IPS-15b (cell line): ENCODE data around the gene FYN.

ENCODE experiments used
- H3K27me3 ChIP-seq: one replicate; pipeline ENCODE4 v1.6.1; 2013; ENCODE audit warnings: low read length; ENCODE audit not compliant: control insufficient read depth, insufficient read depth
- H3K36me3 ChIP-seq: one replicate; pipeline ENCODE4 v1.6.1; 2013; ENCODE audit warnings: low read length; ENCODE audit not compliant: control insufficient read depth, insufficient read depth
- H3K4me1 ChIP-seq: one replicate; pipeline ENCODE4 v1.6.1; 2013; ENCODE audit warnings: mild to moderate bottlenecking, low read length; ENCODE audit not compliant: control insufficient read depth, insufficient read depth
- H3K4me3 ChIP-seq: one replicate; pipeline ENCODE4 v1.5.1; 2013; ENCODE audit warnings: low read depth, low read length
- H3K9ac ChIP-seq: one replicate; pipeline ENCODE4 v1.6.1; 2013; ENCODE audit warnings: low read depth, mild to moderate bottlenecking, low read length
- H3K9me3 ChIP-seq: one replicate; pipeline ENCODE4 v1.6.1; 2013; ENCODE audit warnings: mild to moderate bottlenecking, low read length; ENCODE audit not compliant: control insufficient read depth, insufficient read depth

The FYN gene

GRCh38 chr6:111709615-111710398 is 163.4 kb downstream of the FYN start:
- Histone ChIP-seq H3K9me3 (no peaks in the 10 kb centered on the region), H3K27me3 (no peaks in the 10 kb centered on the region), H3K9ac (no peak overlapping the region), H3K4me3 (no peak overlapping the region), H3K36me3 (no peaks in the 10 kb centered on the region), H3K4me1 (peaks cover 3% of the 10 kb centered on the region)

DNA sequence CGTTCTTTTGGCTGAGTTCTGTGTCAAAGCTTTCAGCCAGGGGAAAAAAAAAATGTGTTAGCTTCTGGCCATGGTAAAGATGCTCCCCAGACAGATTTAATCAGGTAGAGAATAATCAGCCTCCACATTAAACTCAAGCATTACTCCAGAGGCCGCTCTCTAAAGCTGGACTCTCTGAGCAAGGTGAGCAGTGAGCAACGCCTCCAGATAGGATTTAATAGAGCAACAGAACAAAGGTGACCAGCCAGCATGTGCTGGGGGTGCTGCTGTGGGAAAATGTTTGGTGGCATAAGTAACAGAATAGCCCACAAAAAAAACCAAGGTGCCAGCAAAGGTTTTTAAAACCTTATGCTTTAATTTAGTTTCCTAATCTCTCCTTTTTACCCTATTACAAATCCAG is 164.1 kb downstream of the FYN start:
- Histone ChIP-seq H3K27me3 (no peaks in the 10 kb centered on the region), H3K36me3 (no peaks in the 10 kb centered on the region), H3K4me3 (no peak overlapping the region), H3K4me1 (peaks cover 3% of the 10 kb centered on the region), H3K9ac (no peak overlapping the region), H3K9me3 (no peaks in the 10 kb centered on the region)

DNA sequence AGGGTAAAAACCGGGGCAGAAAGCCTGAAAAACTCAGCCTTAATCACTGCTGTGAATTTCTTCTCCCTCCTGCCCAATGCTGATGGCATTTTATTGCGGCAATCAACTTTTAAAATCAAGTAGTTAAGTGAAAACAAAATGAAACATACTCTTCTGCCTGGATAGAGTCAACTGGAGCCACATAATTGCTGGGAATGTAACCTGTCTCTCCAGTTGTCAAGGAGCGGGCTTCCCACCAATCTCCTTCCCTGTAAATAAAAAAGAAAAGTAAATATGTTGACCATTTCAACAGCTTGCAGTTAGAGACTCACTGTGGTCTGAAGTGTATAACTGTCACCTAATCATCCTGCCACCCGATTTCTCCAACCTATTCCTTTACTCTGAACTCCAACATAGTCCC is 165.5 kb downstream of the FYN start:
- H3K36me3 ChIP-seq: no peaks in the 10 kb centered on the region
- H3K9me3 ChIP-seq: no peaks in the 10 kb centered on the region
- H3K9ac ChIP-seq: no peak overlapping the region
- no peak overlapping the region for H3K4me3 ChIP-seq
- peaks cover 3% of the 10 kb centered on the region for H3K4me1 ChIP-seq
- no peaks in the 10 kb centered on the region for H3K27me3 ChIP-seq

DNA sequence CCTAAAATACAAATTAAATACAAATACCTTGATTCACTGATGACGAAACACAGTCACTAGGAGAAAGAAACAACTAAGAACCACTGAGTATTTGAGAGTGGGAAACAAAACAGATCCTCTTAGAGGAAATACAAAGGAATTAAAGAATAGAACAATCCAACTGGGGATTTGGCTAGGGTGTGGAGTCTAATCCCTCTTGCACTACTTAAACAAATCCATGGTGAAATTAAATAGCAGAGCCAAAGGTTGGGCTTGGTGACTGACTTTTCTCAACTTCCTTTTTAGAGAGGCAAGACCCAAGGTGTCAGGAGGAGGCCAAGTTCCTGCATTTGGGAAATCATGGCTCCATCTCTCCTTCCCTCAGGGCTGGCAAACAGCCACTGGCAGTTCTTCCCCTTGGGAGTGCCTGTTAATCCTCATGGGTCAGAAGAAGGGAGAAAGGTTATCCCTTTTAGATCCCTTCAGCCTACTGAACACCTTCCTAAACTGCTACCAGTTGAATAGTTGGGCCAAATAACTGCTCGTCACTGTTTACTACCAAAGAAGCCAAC is 166.3 kb downstream of the FYN start:
- Histone ChIP-seq H3K27me3 (no peaks in the 10 kb centered on the region), H3K4me3 (no peak overlapping the region), H3K9ac (no peak overlapping the region), H3K9me3 (no peaks in the 10 kb centered on the region), H3K36me3 (no peaks in the 10 kb centered on the region), H3K4me1 (peaks cover 3% of the 10 kb centered on the region)

DNA sequence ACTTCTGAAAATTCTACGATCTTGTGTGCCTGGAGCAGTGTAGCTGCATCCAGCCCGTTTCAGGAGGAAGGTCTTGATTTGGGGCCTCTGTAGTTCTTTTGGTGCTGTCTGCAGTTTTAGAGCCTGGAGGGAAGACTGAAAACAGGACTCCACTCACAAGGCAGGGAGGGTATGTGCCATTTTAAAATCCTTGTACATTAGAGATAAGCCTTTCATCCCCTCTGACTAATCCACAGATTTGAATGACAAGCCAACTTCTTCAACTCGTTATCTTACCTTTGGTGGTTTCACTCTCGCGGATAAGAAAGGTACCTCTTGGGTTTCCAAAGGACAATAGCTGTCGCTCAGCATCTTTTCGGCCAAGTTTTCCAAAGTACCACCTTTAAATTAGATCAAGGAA is 169.5 kb downstream of the FYN start:
- Histone ChIP-seq H3K36me3 (no peaks in the 10 kb centered on the region), H3K27me3 (no peaks in the 10 kb centered on the region), H3K4me3 (no peak overlapping the region), H3K9ac (no peak overlapping the region), H3K4me1 (no peaks in the 10 kb centered on the region), H3K9me3 (no peaks in the 10 kb centered on the region)

- no peaks in the 10 kb centered on the region for H3K4me1 ChIP-seq
- H3K4me3 ChIP-seq: no peak overlapping the region
- no peak overlapping the region for H3K9ac ChIP-seq
- no peaks in the 10 kb centered on the region for H3K27me3 ChIP-seq
- H3K9me3 ChIP-seq: no peaks in the 10 kb centered on the region
- no peaks in the 10 kb centered on the region for H3K36me3 ChIP-seq
These were observed 171.0 kb downstream of the FYN start for GRCh38 chr6:111702268-111702667.

- Histone ChIP-seq H3K4me1 (no peaks in the 10 kb centered on the region), H3K4me3 (no peak overlapping the region), H3K9me3 (no peaks in the 10 kb centered on the region), H3K36me3 (no peaks in the 10 kb centered on the region), H3K9ac (no peak overlapping the region), H3K27me3 (no peaks in the 10 kb centered on the region)
These were observed 172.1 kb downstream of the FYN start for GRCh38 chr6:111701146-111701545.

DNA sequence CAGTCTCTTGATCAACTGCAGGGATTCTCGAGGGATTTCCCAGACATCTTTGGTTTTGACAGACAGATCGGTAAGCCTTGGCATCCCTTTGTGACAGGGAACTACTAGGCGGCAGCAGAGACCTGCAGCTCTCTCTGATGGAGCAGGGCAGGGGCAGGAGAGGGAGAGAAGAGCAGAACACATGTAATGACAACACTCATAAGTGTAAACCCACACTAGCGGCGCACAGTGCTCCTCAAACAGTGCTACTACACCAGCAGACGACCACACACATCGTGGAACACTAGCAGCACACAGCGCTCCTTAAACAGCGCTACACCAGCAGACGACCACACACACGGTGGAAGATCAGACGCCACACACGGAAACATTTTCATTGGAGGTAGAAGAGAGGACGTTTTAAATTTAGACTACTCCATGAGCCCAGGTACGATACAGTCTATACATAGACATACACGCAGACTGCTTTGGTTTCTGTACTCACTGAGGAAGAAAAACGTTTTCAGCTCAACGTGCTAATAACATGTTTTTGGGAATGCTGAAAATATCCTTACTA is 173.0 kb downstream of the FYN start:
- no peak overlapping the region for H3K4me3 ChIP-seq
- no peaks in the 10 kb centered on the region for H3K27me3 ChIP-seq
- no peak overlapping the region for H3K9ac ChIP-seq
- H3K4me1 ChIP-seq: no peaks in the 10 kb centered on the region
- no peaks in the 10 kb centered on the region for H3K9me3 ChIP-seq
- H3K36me3 ChIP-seq: no peaks in the 10 kb centered on the region

DNA sequence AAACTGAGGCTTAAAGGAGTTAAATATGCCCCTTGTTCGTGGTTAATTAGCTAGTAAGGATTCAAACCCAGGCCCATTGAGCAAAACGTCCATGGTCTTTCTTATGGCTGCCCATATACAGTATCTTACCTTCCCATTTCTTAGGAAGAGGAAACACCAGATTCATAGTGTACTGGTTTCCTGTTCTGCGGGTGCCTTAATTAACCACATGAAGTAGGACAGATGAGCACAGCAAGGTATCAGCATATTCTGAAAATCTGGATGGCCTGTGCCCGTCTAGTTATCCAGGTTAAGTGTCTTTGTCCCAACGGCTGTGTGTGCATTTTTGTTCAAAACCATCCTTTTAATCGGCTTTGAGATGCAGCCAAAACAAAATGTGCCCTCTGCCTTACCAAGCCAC is 174.1 kb downstream of the FYN start:
- no peaks in the 10 kb centered on the region for H3K9me3 ChIP-seq
- peaks cover 3% of the 10 kb centered on the region for H3K36me3 ChIP-seq
- no peak overlapping the region for H3K4me3 ChIP-seq
- H3K9ac ChIP-seq: no peak overlapping the region
- H3K27me3 ChIP-seq: no peaks in the 10 kb centered on the region
- H3K4me1 ChIP-seq: no peaks in the 10 kb centered on the region

- Histone ChIP-seq H3K36me3 (peaks cover 18% of the 10 kb centered on the region), H3K4me1 (no peaks in the 10 kb centered on the region), H3K27me3 (no peaks in the 10 kb centered on the region), H3K9me3 (no peaks in the 10 kb centered on the region), H3K4me3 (no peak overlapping the region), H3K9ac (no peak overlapping the region)
These were observed 176.4 kb downstream of the FYN start for GRCh38 chr6:111696814-111697213.

GRCh38 chr6:111692327-111693164 is 180.7 kb downstream of the FYN start:
- peaks cover 20% of the 10 kb centered on the region for H3K36me3 ChIP-seq
- no peaks in the 10 kb centered on the region for H3K27me3 ChIP-seq
- no peaks in the 10 kb centered on the region for H3K4me1 ChIP-seq
- no peaks in the 10 kb centered on the region for H3K9me3 ChIP-seq
- no peak overlapping the region for H3K4me3 ChIP-seq
- H3K9ac ChIP-seq: no peak overlapping the region
